ENCODE data around the gene PRKN.

PRKN gene

DNA sequence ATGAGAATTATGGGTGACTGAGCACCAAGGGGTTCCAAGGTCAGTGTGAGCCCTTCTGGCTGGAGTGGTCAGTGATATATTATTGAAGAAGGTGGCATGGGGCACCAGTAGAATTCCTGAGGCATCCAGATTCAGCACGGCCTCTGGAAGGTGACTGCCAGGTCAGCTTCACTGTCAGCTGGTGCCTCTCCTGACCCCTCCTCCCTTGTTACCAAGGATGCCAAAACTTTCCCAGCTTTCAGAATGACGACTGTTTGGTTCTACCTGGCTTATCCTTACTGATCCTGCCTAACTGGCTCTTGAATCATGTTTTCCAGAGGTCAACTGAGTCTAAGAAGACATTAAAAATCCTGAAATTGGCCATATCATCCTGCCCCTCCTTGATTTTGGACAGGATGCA lies 1264.5 kb downstream of the PRKN start:
- no peak overlapping the region for H2AFZ ChIP-seq (ENCODE audit: low read length)
- no peak overlapping the region for H3K4me3 ChIP-seq (ENCODE audit: low read length)
- H3K27me3 ChIP-seq (replicated peaks; ENCODE audit: insufficient read depth, low read length), result no peaks in the 10 kb centered on the region
- H3F3A ChIP-seq (ENCODE audit: insufficient read depth, low read length), result no peaks in the 10 kb centered on the region
- no peaks in the 10 kb centered on the region for H3K9me2 ChIP-seq (replicated peaks; ENCODE audit: insufficient read depth, low read length)
- H3K9ac ChIP-seq (ENCODE audit: low read length), result no peak overlapping the region
- H3K9me3 ChIP-seq (replicated peaks; ENCODE audit: insufficient read depth, low read length), result no peaks in the 10 kb centered on the region
- H3K27ac ChIP-seq (ENCODE audit: low read length), result no peak overlapping the region
- no peak overlapping the region for H3K4me2 ChIP-seq (ENCODE audit: low read depth, low read length)
- DNase-seq, result no peak
- no peaks in the 10 kb centered on the region for H3K4me1 ChIP-seq (ENCODE audit: low read length)
- no peaks in the 10 kb centered on the region for H3K79me2 ChIP-seq (ENCODE audit: low read length)
- TF ChIP-seq EZH2 (optimal IDR thresholded peaks at IDR 0.05; ENCODE audit: low read depth, low read length) (no peak), EZH2phosphoT487 (IDR thresholded peaks at IDR 0.05; ENCODE audit: low read length) (no peak)
- TF ChIP-seq, protein P1, sequence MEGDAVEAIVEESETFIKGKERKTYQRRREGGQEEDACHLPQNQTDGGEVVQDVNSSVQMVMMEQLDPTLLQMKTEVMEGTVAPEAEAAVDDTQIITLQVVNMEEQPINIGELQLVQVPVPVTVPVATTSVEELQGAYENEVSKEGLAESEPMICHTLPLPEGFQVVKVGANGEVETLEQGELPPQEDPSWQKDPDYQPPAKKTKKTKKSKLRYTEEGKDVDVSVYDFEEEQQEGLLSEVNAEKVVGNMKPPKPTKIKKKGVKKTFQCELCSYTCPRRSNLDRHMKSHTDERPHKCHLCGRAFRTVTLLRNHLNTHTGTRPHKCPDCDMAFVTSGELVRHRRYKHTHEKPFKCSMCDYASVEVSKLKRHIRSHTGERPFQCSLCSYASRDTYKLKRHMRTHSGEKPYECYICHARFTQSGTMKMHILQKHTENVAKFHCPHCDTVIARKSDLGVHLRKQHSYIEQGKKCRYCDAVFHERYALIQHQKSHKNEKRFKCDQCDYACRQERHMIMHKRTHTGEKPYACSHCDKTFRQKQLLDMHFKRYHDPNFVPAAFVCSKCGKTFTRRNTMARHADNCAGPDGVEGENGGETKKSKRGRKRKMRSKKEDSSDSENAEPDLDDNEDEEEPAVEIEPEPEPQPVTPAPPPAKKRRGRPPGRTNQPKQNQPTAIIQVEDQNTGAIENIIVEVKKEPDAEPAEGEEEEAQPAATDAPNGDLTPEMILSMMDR (IDR thresholded peaks at IDR 0.05; ENCODE audit: low read length), result no peak
- no peaks in the 10 kb centered on the region for H4K20me1 ChIP-seq (ENCODE audit: insufficient read depth, low read length)
- H3K36me3 ChIP-seq (replicated peaks; ENCODE audit: insufficient read depth, low read length), result no peaks in the 10 kb centered on the region

- Histone ChIP-seq H3K9me3 (replicated peaks; ENCODE audit: insufficient read depth, low read length) (no peaks in the 10 kb centered on the region), H3K4me1 (ENCODE audit: low read length) (no peaks in the 10 kb centered on the region), H3K4me3 (ENCODE audit: low read length) (no peak overlapping the region), H3K27me3 (replicated peaks; ENCODE audit: insufficient read depth, low read length) (no peaks in the 10 kb centered on the region), H3K4me2 (ENCODE audit: low read depth, low read length) (no peak overlapping the region), H4K20me1 (ENCODE audit: insufficient read depth, low read length) (no peaks in the 10 kb centered on the region), H3F3A (ENCODE audit: insufficient read depth, low read length) (no peaks in the 10 kb centered on the region), H3K27ac (ENCODE audit: low read length) (no peak overlapping the region), H3K9ac (ENCODE audit: low read length) (no peak overlapping the region), H3K36me3 (replicated peaks; ENCODE audit: insufficient read depth, low read length) (no peaks in the 10 kb centered on the region), H3K79me2 (ENCODE audit: low read length) (no peaks in the 10 kb centered on the region), H2AFZ (ENCODE audit: low read length) (no peak overlapping the region), H3K9me2 (replicated peaks; ENCODE audit: insufficient read depth, low read length) (no peaks in the 10 kb centered on the region)
- TF ChIP-seq EZH2 (optimal IDR thresholded peaks at IDR 0.05; ENCODE audit: low read depth, low read length) (no peak), EZH2phosphoT487 (IDR thresholded peaks at IDR 0.05; ENCODE audit: low read length) (no peak)
- TF ChIP-seq, protein P1 (IDR thresholded peaks at IDR 0.05; ENCODE audit: low read length), result no peak
- DNase-seq, result no peak
These were observed 1265.4 kb downstream of the PRKN start for GRCh38 chr6:161462148-161462547.

GRCh38 chr6:161459008-161459615 lies 1268.5 kb downstream of the PRKN start:
- no peaks in the 10 kb centered on the region for H3K36me3 ChIP-seq (replicated peaks; ENCODE audit: insufficient read depth, low read length)
- no peak overlapping the region for H2AFZ ChIP-seq (ENCODE audit: low read length)
- H3K4me2 ChIP-seq (ENCODE audit: low read depth, low read length), result no peak overlapping the region
- H3K4me3 ChIP-seq (ENCODE audit: low read length), result no peak overlapping the region
- H3F3A ChIP-seq (ENCODE audit: insufficient read depth, low read length), result no peaks in the 10 kb centered on the region
- H3K27ac ChIP-seq (ENCODE audit: low read length), result peak overlapping the region; percentile 31; the same call in 1 of the 2 replicates
- no peak for TF ChIP-seq EZH2phosphoT487 (IDR thresholded peaks at IDR 0.05; ENCODE audit: low read length)
- TF ChIP-seq, protein P1 (IDR thresholded peaks at IDR 0.05; ENCODE audit: low read length), result no peak
- TF ChIP-seq EZH2 (optimal IDR thresholded peaks at IDR 0.05; ENCODE audit: low read depth, low read length), result no peak
- no peak overlapping the region for H3K9ac ChIP-seq (ENCODE audit: low read length)
- no peaks in the 10 kb centered on the region for H4K20me1 ChIP-seq (ENCODE audit: insufficient read depth, low read length)
- no peaks in the 10 kb centered on the region for H3K27me3 ChIP-seq (replicated peaks; ENCODE audit: insufficient read depth, low read length)
- no peaks in the 10 kb centered on the region for H3K9me3 ChIP-seq (replicated peaks; ENCODE audit: insufficient read depth, low read length)
- no peaks in the 10 kb centered on the region for H3K4me1 ChIP-seq (ENCODE audit: low read length)
- H3K9me2 ChIP-seq (replicated peaks; ENCODE audit: insufficient read depth, low read length), result no peaks in the 10 kb centered on the region
- DNase-seq, result peak; percentile 62
- no peaks in the 10 kb centered on the region for H3K79me2 ChIP-seq (ENCODE audit: low read length)
